ENCODE measurements around the gene POLH.
"Not testable (repeated sequence)": the region's sequence is repeated elsewhere in the genome, so short reads cannot be mapped to it uniquely, and the experiment has no call there.

POLH gene

DNA sequence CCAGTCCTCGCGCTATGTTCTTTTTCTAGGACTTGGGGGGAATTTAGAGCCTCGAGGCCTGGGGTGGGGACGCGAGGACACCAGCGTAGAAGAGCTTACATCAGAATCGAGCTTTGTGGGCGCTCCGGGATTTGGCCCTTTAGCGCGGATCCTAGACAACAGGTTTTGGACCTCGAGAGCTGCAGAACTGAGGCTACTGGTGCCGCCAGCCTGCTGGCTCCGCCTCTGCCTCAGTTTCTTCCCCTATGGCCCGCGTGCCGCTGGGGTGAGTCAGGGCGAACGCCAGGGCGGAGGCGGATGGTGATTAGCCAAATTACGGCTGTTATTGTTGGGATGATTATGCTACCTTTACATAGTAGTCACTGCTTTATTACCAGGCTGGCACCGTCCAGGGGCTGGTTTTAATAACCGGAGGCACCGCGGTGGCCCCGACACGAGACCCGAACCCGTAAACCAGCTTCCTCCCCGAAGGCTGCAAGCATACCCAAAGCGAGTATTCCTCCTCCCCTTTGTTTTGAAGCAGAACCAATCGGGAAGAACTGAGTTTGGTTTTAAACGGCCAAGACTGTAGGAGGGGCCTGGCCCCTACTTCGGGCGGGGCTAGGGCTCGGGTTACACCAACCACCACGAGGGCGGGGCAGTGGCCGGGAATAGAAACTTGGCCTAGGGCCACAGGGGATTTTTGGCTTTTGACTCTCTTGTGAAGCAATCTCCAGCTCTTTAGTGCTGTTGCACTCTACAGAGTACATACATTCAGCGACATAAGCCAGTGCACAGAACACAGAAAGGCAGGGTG is 53.7 kb downstream of the POLH start:
- intact Hi-C loops (cut with micrococcal nuclease) = loop anchor here (5.0 kb wide), 1 partner anchor 52 kb away; the partner anchor contains the start of genes POLH and XPO5
- H3K27me3 Mint-ChIP-seq = no peaks in the 10 kb centered on the region

DNA sequence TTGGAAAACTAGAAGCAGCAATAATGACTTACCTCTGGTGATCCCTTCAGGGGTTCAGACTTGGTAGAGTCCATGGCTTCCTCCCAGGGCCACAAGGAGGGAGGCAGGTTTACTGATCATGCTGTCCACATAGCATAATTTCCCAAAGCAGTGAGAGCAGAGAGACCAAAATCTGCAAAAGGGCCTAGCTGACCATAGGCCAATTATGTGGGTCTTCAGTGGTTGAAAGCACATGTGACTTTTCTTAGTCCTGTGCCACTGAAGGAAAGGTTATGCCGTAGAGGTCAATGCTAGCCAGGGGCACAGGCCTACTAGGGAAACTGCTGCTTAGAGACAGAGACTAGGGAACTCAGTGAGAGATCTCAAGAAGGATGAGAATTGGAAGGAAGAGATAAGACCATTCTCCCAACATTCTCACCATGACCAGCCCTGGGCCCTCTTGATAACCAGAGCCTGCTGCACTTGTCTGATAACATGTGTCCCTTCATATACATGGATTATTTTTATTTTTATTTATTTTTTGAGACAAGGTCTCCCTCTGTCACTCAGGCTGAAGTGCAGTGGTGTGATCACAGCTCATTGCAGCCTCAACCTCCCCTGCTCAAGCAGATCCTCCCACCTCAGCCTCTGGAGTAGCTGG is 55.1 kb downstream of the POLH start:
- H3K4me1 Mint-ChIP-seq (ENCODE audit: low read depth) = peaks cover 64% of the 10 kb centered on the region
- intact Hi-C loops (cut with micrococcal nuclease) = no loop called here
- no peaks in the 10 kb centered on the region for H3K9me3 Mint-ChIP-seq
- peaks cover 31% of the 10 kb centered on the region for H3K36me3 Mint-ChIP-seq (ENCODE audit: low read depth)
- H3K27me3 Mint-ChIP-seq = no peaks in the 10 kb centered on the region
- H3K27ac Mint-ChIP-seq = peak overlapping the region; percentile 97
- H3K4me3 Mint-ChIP-seq = peak overlapping the region; percentile 23

More for the DNA sequence above, 53.7 kb downstream of the POLH start:
- peak overlapping the region; percentile 99 for H3K4me3 Mint-ChIP-seq
- H3K27ac Mint-ChIP-seq = peak overlapping the region; percentile 97
- no peaks in the 10 kb centered on the region for H3K9me3 Mint-ChIP-seq
- H3K36me3 Mint-ChIP-seq (ENCODE audit: low read depth) = peaks cover 39% of the 10 kb centered on the region
- peaks cover 61% of the 10 kb centered on the region for H3K4me1 Mint-ChIP-seq (ENCODE audit: low read depth)

GRCh38 chr6:43633002-43633401 is 57.0 kb downstream of the POLH start:
- H3K27me3 Mint-ChIP-seq; H3K4me3 Mint-ChIP-seq; H3K9me3 Mint-ChIP-seq; H3K27ac Mint-ChIP-seq; intact Hi-C loops (cut with micrococcal nuclease): not testable (repeated sequence)
- Mint-ChIP-seq H3K4me1 (ENCODE audit: low read depth) (peaks cover 59% of the 10 kb centered on the region), H3K36me3 (ENCODE audit: low read depth) (peaks cover 40% of the 10 kb centered on the region)

DNA sequence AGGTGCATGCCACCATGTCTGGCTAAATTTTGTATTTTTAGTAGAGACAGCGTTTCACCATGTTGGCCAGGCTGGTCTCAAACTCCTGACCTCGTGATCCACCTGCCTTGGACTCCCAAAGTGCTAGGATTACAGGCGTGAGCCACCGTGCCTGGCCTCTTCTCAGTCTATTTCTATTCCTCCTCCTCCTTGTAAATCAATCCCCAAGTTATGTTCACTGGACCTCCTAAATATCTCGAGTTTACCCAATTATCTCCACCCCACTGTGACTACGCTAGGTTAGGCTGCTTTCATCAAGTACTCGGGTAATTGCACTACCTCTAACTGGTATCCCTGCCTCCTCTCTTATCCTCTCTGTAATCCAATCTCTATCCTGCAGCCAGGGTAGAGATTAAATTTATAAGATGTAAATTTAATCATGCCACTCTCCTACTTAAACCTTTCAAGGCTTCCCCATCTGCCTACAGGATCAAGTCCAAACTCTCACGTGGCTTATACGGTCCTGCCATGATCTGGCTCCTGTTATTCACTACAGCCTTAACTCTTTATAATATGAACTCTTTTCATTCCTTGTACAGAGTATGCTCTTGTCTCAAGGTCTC is 58.8 kb downstream of the POLH start:
- Mint-ChIP-seq H3K4me3 (no peak overlapping the region), H3K9me3 (no peaks in the 10 kb centered on the region), H3K4me1 (ENCODE audit: low read depth) (peaks cover 62% of the 10 kb centered on the region), H3K27me3 (no peaks in the 10 kb centered on the region), H3K36me3 (ENCODE audit: low read depth) (peaks cover 43% of the 10 kb centered on the region), H3K27ac (peak overlapping the region; percentile 94)
- intact Hi-C loops (cut with micrococcal nuclease) = no loop called here

- intact Hi-C loops (cut with micrococcal nuclease) = no loop called here
- no peaks in the 10 kb centered on the region for H3K27me3 Mint-ChIP-seq
- H3K4me3 Mint-ChIP-seq = peak within 1 kb of the TSS; percentile 99
- H3K4me1 Mint-ChIP-seq (ENCODE audit: low read depth) = peaks cover 62% of the 10 kb centered on the region
- H3K27ac Mint-ChIP-seq = peak within 1 kb of the TSS; percentile 94
- peaks cover 51% of the 10 kb centered on the region for H3K36me3 Mint-ChIP-seq (ENCODE audit: low read depth)
- H3K9me3 Mint-ChIP-seq = no peaks in the 10 kb centered on the region
Measured at GRCh38 chr6:43635387-43636307, 59.7 kb downstream of the POLH start, which contains the start of gene MAD2L1BP. MAD2L1BP (plus strand) TSS chr6:43635840; CDS start chr6:43635876, 36 bp downstream.

GRCh38 chr6:43636308-43636659 is 60.3 kb downstream of the POLH start:
- no peaks in the 10 kb centered on the region for H3K9me3 Mint-ChIP-seq
- intact Hi-C loops (cut with micrococcal nuclease) = no loop called here
- H3K27ac Mint-ChIP-seq = peak overlapping the region; percentile 94
- H3K4me3 Mint-ChIP-seq = peak overlapping the region; percentile 99
- peaks cover 57% of the 10 kb centered on the region for H3K4me1 Mint-ChIP-seq (ENCODE audit: low read depth)
- peaks cover 57% of the 10 kb centered on the region for H3K36me3 Mint-ChIP-seq (ENCODE audit: low read depth)
- H3K27me3 Mint-ChIP-seq = no peaks in the 10 kb centered on the region

DNA sequence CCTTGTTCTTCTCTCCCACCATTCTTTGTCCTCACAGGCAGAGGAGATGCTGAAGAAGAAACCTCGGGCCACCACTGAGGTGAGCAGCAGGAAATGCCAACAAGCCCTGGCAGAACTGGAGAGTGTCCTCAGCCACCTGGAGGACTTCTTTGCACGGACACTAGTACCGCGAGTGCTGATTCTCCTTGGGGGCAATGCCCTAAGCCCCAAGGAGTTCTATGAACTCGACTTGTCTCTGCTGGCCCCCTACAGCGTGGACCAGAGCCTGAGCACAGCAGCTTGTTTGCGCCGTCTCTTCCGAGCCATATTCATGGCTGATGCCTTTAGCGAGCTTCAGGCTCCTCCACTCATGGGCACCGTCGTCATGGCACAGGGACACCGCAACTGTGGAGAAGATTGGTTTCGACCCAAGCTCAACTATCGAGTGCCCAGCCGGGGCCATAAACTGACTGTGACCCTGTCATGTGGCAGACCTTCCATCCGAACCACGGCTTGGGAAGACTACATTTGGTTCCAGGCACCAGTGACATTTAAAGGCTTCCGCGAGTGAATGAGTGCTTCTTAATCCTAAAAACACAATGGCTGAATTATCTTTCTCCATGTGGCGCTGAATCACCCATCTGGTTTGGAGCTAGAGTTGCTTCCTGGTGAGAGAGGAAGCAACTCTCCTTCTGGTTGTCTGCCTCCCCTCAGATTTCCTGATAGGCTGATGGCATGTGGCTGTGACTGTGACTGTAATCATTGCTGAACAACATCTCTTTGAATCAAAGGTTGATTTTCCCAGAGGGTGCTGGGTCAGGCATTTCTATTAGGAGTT is 64.2 kb downstream of the POLH start:
- H3K36me3 Mint-ChIP-seq (ENCODE audit: low read depth) = peaks cover 64% of the 10 kb centered on the region
- intact Hi-C loops (cut with micrococcal nuclease) = no loop called here
- H3K27ac Mint-ChIP-seq = no peak overlapping the region
- peaks cover 48% of the 10 kb centered on the region for H3K4me1 Mint-ChIP-seq (ENCODE audit: low read depth)
- no peak overlapping the region for H3K4me3 Mint-ChIP-seq
- H3K27me3 Mint-ChIP-seq = no peaks in the 10 kb centered on the region
- no peaks in the 10 kb centered on the region for H3K9me3 Mint-ChIP-seq

DNA sequence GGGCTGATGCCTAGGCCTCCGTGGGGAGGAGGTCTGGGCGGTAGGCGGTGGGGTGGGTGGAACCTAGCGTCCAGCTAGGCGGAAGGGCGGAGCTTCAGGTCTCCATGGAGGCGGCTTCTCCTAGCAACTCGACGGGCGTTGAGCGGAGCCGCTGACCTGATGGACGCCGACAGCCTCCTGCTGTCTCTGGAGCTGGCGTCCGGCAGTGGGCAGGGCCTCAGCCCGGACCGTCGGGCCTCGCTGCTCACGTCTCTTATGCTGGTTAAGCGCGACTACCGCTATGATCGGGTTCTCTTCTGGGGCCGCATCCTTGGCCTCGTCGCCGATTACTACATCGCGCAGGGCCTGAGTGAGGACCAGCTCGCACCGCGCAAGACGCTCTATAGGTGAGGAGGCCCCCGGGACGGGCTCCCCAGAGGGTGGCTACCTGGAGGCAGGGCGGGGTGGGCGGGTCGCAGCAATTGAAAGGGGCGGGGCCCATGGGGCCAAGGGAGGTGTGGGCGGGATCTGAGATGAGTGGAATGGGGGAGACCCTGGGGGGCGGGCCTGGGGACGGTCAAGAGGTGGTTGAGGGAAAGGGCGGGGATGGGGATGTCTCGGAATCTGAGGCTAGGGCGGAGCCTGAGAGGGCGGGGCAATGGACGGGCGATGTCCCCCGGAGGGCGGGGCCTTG is 69.1 kb downstream of the POLH start, which contains the start of gene RSPH9:
Gene RSPH9, plus strand, starts transcription at position 97 of the 673 bp plus-strand sequence. Its CDS starts 63 bp downstream, at position 160.
- Mint-ChIP-seq H3K4me1 (ENCODE audit: low read depth) (peaks cover 28% of the 10 kb centered on the region), H3K4me3 (peak within 1 kb of the TSS; percentile 74), H3K36me3 (ENCODE audit: low read depth) (peaks cover 19% of the 10 kb centered on the region), H3K9me3 (no peaks in the 10 kb centered on the region), H3K27ac (no peak within 1 kb of the TSS), H3K27me3 (peaks cover 12% of the 10 kb centered on the region)
- intact Hi-C loops (cut with micrococcal nuclease) = no loop called here

DNA sequence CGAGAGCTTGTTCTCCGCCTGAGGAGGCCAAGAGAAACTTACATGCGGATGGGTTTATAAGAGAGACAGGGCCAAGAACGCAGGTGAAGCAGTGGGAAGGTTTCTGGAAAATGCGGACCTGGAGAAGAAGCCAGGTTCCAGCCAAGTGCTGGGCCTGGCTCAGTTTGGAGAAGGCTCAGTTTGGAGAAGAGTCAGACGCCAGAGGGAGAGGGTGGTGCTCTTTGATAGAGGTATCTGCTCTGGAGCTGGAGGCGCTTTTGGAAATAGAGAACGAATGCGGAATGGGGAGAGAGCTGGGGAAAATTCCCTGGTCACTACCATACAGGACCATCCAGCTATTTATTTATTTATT is 69.6 kb downstream of the POLH start:
- H3K27me3 Mint-ChIP-seq = peaks cover 15% of the 10 kb centered on the region
- H3K27ac Mint-ChIP-seq = no peak overlapping the region
- H3K4me1 Mint-ChIP-seq (ENCODE audit: low read depth) = peaks cover 23% of the 10 kb centered on the region
- peaks cover 13% of the 10 kb centered on the region for H3K36me3 Mint-ChIP-seq (ENCODE audit: low read depth)
- intact Hi-C loops (cut with micrococcal nuclease) = no loop called here
- peak overlapping the region; percentile 74 for H3K4me3 Mint-ChIP-seq
- no peaks in the 10 kb centered on the region for H3K9me3 Mint-ChIP-seq

GRCh38 chr6:43647613-43648012 is 71.6 kb downstream of the POLH start:
- H3K36me3 Mint-ChIP-seq (ENCODE audit: low read depth) = no peaks in the 10 kb centered on the region
- peaks cover 18% of the 10 kb centered on the region for H3K27me3 Mint-ChIP-seq
- peaks cover 17% of the 10 kb centered on the region for H3K4me1 Mint-ChIP-seq (ENCODE audit: low read depth)
- H3K9me3 Mint-ChIP-seq = no peaks in the 10 kb centered on the region
- no peak overlapping the region for H3K27ac Mint-ChIP-seq
- intact Hi-C loops (cut with micrococcal nuclease) = no loop called here
- no peak overlapping the region for H3K4me3 Mint-ChIP-seq

- Mint-ChIP-seq H3K4me1 (ENCODE audit: low read depth) (peaks cover 17% of the 10 kb centered on the region), H3K4me3 (no peak overlapping the region), H3K9me3 (no peaks in the 10 kb centered on the region), H3K27ac (no peak overlapping the region), H3K27me3 (peaks cover 18% of the 10 kb centered on the region), H3K36me3 (ENCODE audit: low read depth) (no peaks in the 10 kb centered on the region)
- intact Hi-C loops (cut with micrococcal nuclease) = no loop called here
Measured at GRCh38 chr6:43648248-43648647, 72.3 kb downstream of the POLH start.

DNA sequence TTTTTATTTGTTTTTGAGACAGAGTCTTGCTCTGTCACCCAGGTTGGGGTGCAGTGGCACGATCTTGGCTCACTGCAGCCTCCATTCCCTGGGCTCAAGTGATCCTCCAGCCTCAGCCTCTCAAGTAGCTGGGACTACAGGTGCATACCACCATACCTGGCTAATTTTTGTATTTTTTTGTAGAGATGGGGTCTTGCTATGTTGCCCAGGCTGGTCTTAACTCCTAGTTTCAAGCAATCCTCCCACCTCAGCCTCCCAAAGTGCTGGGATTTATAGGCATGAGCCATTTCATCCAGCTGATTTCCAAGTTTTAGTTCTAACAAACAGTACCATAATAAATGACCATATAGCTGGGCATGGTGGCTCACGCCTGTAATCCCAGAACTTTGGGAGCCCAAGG is 76.8 kb downstream of the POLH start:
- H3K27me3 Mint-ChIP-seq = peaks cover 21% of the 10 kb centered on the region
- H3K9me3 Mint-ChIP-seq; H3K27ac Mint-ChIP-seq; H3K36me3 Mint-ChIP-seq (ENCODE audit: low read depth); H3K4me3 Mint-ChIP-seq; H3K4me1 Mint-ChIP-seq (ENCODE audit: low read depth); intact Hi-C loops (cut with micrococcal nuclease): not testable (repeated sequence)

Data from dendritic cell treated with granulocyte-macrophage colony-stimulating factor and Interleukin-4, amounts not matched to agents 40 ng/mL and 50 ng/mL, for 4 days (primary cell).